ENCODE data around the gene PSMD13.

The PSMD13 gene

GRCh38 chr11:223884-224283 lies 12.9 kb upstream of the PSMD13 start:
- H3K27ac ChIP-seq, result no peak overlapping the region

GRCh38 chr11:224424-224823 lies 12.4 kb upstream of the PSMD13 start:
- H3K27ac ChIP-seq, result no peak overlapping the region
- TF ChIP-seq ZFX (IDR thresholded peaks at IDR 0.05), result no peak
- TF ChIP-seq, protein P1, sequence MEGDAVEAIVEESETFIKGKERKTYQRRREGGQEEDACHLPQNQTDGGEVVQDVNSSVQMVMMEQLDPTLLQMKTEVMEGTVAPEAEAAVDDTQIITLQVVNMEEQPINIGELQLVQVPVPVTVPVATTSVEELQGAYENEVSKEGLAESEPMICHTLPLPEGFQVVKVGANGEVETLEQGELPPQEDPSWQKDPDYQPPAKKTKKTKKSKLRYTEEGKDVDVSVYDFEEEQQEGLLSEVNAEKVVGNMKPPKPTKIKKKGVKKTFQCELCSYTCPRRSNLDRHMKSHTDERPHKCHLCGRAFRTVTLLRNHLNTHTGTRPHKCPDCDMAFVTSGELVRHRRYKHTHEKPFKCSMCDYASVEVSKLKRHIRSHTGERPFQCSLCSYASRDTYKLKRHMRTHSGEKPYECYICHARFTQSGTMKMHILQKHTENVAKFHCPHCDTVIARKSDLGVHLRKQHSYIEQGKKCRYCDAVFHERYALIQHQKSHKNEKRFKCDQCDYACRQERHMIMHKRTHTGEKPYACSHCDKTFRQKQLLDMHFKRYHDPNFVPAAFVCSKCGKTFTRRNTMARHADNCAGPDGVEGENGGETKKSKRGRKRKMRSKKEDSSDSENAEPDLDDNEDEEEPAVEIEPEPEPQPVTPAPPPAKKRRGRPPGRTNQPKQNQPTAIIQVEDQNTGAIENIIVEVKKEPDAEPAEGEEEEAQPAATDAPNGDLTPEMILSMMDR (conservative IDR thresholded peaks at IDR 0.05), result no peak

More at GRCh38 chr11:223884-224283, 12.9 kb upstream of the PSMD13 start:
- no peak for TF ChIP-seq ZFX (IDR thresholded peaks at IDR 0.05)
- TF ChIP-seq, protein P1 (conservative IDR thresholded peaks at IDR 0.05), result no peak

DNA sequence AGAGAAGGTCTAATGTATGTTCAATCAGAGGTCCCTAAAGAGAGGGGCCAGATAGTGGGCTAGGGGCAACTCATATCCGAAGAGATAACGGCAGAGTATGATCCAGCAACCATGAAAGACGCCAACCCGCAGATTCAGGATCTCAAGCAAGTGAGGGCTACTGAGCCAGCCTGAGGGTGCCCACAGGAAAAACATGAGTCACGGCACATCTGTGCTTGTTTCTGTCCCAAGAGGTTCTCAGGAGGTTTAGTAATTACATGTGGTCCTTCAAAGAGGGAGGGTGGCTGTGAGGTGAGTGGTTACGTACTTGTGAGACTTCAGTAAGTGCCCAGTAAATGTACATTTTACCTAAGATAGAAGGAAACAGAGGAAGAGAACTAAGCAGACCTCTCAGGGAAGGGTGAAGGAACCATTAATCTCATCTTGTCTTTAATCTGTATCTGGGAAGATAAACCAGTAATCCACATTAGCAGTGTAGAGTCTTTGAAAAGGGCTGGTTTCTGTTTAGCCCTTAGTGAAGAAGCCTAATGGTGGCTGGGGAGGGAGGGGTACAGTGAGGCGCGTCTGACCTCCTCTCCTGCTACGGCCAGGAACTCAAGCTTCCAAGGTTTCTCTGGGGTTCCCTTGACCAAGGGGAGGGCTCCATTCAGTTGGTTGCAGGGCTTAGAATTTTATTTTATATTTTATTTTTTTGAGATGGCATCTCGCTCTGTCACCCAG lies 10.9 kb upstream of the PSMD13 start:
- H3K27ac ChIP-seq, result no peak overlapping the region
- no peak for TF ChIP-seq ZFX (IDR thresholded peaks at IDR 0.05)
- TF ChIP-seq, protein P1 (conservative IDR thresholded peaks at IDR 0.05), result no peak

DNA sequence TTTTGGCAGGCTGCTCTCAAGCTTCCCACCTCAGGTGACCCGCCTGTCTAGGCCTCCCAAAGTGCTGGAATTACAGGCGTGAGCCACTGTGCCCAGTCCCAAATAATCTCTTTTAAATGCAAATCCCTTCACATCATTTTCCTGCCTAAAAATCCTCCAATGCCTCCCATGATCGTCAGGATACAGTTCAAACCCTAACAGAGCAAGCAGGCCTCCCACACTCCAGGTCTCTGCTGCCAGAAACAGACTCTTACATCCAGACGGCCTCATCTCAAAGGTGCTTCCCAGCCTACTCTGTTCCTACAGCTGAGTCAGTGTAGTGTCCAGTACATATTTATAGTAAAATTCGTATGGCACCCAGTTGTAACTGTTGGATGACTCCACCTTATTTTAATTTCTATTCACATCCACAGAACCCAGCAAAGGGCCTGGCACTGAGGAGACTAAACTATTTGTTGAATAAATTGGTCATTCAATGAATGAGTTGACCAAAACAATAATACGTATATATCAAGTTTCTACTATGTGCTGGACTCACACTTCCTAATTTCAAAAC lies 8.9 kb upstream of the PSMD13 start:
- H3K27ac ChIP-seq, result no peak overlapping the region
- TF ChIP-seq ZFX (IDR thresholded peaks at IDR 0.05), result no peak
- TF ChIP-seq, protein P1 (conservative IDR thresholded peaks at IDR 0.05), result no peak

- no peak overlapping the region for H3K27ac ChIP-seq
- TF ChIP-seq ZFX (IDR thresholded peaks at IDR 0.05), result no peak
- TF ChIP-seq, protein P1 (conservative IDR thresholded peaks at IDR 0.05), result no peak
These were observed 6.3 kb upstream of the PSMD13 start for GRCh38 chr11:230431-230830.

- no peak overlapping the region for H3K27ac ChIP-seq
- TF ChIP-seq ZFX (IDR thresholded peaks at IDR 0.05), result no peak
- TF ChIP-seq, protein P1 (conservative IDR thresholded peaks at IDR 0.05), result no peak
These were observed 3.8 kb upstream of the PSMD13 start for GRCh38 chr11:232783-233565.

DNA sequence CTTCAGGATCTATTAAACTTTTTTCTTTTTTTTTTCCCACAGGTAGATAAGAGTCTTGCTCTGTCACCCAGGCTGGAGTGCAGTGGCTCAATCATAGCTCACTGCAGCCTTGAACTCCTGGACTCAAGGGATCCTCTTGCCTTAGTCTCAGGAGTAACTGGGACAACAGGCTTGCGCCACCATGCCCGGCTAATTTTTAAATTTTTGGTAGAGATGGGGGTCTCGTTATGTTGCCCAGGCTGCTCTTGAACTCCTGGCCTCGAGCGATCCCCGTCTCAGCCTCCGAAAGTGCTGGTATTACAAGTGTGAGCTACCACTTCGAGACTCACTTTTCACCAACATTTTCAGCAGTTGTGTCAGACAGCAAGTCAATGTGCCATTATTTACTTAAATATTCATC lies 1.6 kb upstream of the PSMD13 start:
- no peak overlapping the region for H3K27ac ChIP-seq
- TF ChIP-seq ZFX (IDR thresholded peaks at IDR 0.05), result no peak

All from C4-2B (cell line).